Gastroesophageal sphincter (tissue), 4 donors: ENCODE measurements around the gene PCBD1. TPM values are rescaled to one million over a fixed set of nuclear protein-coding genes. Genes with fewer than 3 reads are reported as not detected.
A peak's percentile ranks its signal among the peaks of the same experiment; 100 is the strongest.

Experiments used
- ATAC-seq: fragments of 150-250 bp; one replicate; pipeline ENCODE4 v1.9.1; 2016; ENCODE audit warnings: mild to moderate bottlenecking, moderate library complexity
- H3K27ac ChIP-seq, 4 donors: fragments of 200-600 bp; sonication (generic) in 3 of 4; 1 replicate in 3 of 4; 2 replicates in 1 of 4; pipeline ENCODE4 v1.5.1; 2016 to 2019
- H3K27me3 ChIP-seq: fragments of 200-600 bp; sonication (generic); one replicate; pipeline ENCODE4 v1.5.1; 2019
- H3K36me3 ChIP-seq, 2 donors: fragments of 200-600 bp; sonication (generic); one replicate each; pipeline ENCODE4 v1.5.1; 2019; ENCODE audit warnings: control low read depth in 1 of 2
- H3K4me1 ChIP-seq, 3 donors: fragments of 200-600 bp; sonication (generic); 1 replicate in 2 of 3; 2 replicates in 1 of 3; pipeline ENCODE4 v1.5.1; 2016 to 2019; ENCODE audit warnings: control low read depth in 2 of 3
- H3K4me3 ChIP-seq, 2 donors: fragments of 200-600 bp; sonication (generic); one replicate each; pipeline ENCODE4 v1.5.1; 2019; ENCODE audit warnings: mild to moderate bottlenecking in 1 of 2, moderate library complexity in 1 of 2
- H3K9me3 ChIP-seq, 3 donors: fragments of 200-600 bp; sonication (generic); one replicate each; pipeline ENCODE4 v1.5.1; 2017 to 2019; ENCODE audit warnings: control low read depth in 2 of 3
- CTCF ChIP-seq, 4 experiments: fragments of 200-600 bp in 2 of 4; fragments of 450-650 bp in 2 of 4; sonication (generic) in 1 of 4; IDR thresholded peaks; one replicate each; pipeline ENCODE4 v1.5.1; 2017 to 2019; ENCODE audit warnings: antibody characterized with exemption in 4 of 4, mild to moderate bottlenecking in 2 of 4, moderate library complexity in 2 of 4
- EP300 ChIP-seq: sonication (generic); formaldehyde crosslinking; IDR thresholded peaks from one replicate; pipeline ENCODE4 v1.6.1; 2017; ENCODE audit warnings: antibody characterized with exemption, mild to moderate bottlenecking
- POLR2A ChIP-seq, 2 donors: fragments of 450-650 bp; IDR thresholded peaks; one replicate each; pipeline ENCODE4 v1.6.1; 2017; ENCODE audit warnings: antibody characterized with exemption in 2 of 2, mild to moderate bottlenecking in 2 of 2, moderate library complexity in 1 of 2
- POLR2AphosphoS5 ChIP-seq: sonication (generic); formaldehyde crosslinking; IDR thresholded peaks from one replicate; pipeline ENCODE4 v1.6.1; 2017; ENCODE audit warnings: antibody characterized with exemption
- WGBS, 2 donors: methylation state at CpG; one replicate each; pipeline ENCODE4 v1.1.5; 2018; ENCODE audit warnings: low coverage in 1 of 2; 5-methylcytosine and 5-hydroxymethylcytosine counted together
- total RNA-seq, 4 donors: library from RNA; depleted of rRNA; stranded (reverse); fragments of >200 nt; gene quantifications; one replicate each; pipeline ENCODE4 v1.1.0, GENCODE V29; 2016

PCBD1 gene
- total RNA-seq, 4 donors from 2014 or later = 63.4 to 102 (median 74.0) TPM

GRCh38 chr10:70851597-70852475 is 36.5 kb downstream of the PCBD1 start:
- Histone ChIP-seq H3K27ac (no peak overlapping the region), H3K4me1 (peaks cover 0 to 20% (median 0%) of the 10 kb centered on the region in 3 donors), H3K4me3 (no peak overlapping the region), H3K27me3 (no peaks in the 10 kb centered on the region), H3K36me3 (peaks cover 0 to 67% of the 10 kb centered on the region in 2 donors), H3K9me3 (no peaks in the 10 kb centered on the region)
- ATAC-seq = no peak
- WGBS, 2 donors = 81 to 89% methylated on average over 5 of the region's 5 CpGs
- no peak for TF ChIP-seq POLR2AphosphoS5
- no peak for TF ChIP-seq CTCF (IDR thresholded peaks at IDR 0.05)
- TF ChIP-seq POLR2A (IDR thresholded peaks at IDR 0.05) = no peak
- TF ChIP-seq EP300 = no peak

DNA sequence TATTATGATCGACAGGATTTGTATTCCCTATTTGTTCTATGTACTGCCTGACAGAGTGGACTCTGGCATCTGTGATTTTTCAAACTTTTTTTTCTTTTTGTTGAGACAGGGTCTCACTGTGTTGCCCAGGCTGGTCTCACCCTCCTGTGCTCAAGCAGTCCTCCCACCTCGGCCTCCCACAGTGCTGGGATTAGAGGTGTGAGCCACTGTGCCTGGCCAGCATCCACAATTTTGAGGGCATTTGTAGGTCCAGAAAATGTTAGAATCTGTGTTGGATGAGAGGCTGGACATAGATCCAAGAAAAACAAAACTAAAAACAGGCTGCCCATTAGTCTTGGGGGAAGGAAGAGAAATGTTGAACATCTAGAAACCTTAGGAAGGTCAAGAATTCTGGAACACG is 38.3 kb downstream of the PCBD1 start:
- TF ChIP-seq POLR2AphosphoS5 = no peak
- TF ChIP-seq POLR2A (IDR thresholded peaks at IDR 0.05) = no peak
- TF ChIP-seq EP300 = no peak
- TF ChIP-seq CTCF (IDR thresholded peaks at IDR 0.05) = no peak
- no peak overlapping the region for H3K27ac ChIP-seq
- 63 to 75% methylated on average over 2 of the region's 3 CpGs for WGBS, 2 donors
- peaks cover 0 to 61% of the 10 kb centered on the region in 2 donors for H3K36me3 ChIP-seq
- H3K27me3 ChIP-seq = no peaks in the 10 kb centered on the region
- H3K4me1 ChIP-seq = peaks cover 0 to 20% (median 0%) of the 10 kb centered on the region in 3 donors
- H3K9me3 ChIP-seq = no peaks in the 10 kb centered on the region
- no peak for ATAC-seq
- no peak overlapping the region for H3K4me3 ChIP-seq

- H3K36me3 ChIP-seq = peaks cover 0 to 61% of the 10 kb centered on the region in 2 donors
- no peaks in the 10 kb centered on the region for H3K9me3 ChIP-seq
- 42 to 58% methylated on average over 2 of the region's 2 CpGs for WGBS, 2 donors
- H3K27ac ChIP-seq = no peak overlapping the region
- no peaks in the 10 kb centered on the region for H3K27me3 ChIP-seq
- peaks cover 0 to 20% (median 0%) of the 10 kb centered on the region in 3 donors for H3K4me1 ChIP-seq
- no peak for ATAC-seq
- TF ChIP-seq CTCF (IDR thresholded peaks at IDR 0.05) = no peak
- no peak for TF ChIP-seq POLR2AphosphoS5
- TF ChIP-seq POLR2A (IDR thresholded peaks at IDR 0.05) = no peak
- no peak for TF ChIP-seq EP300
- no peak overlapping the region for H3K4me3 ChIP-seq
These were observed 38.8 kb downstream of the PCBD1 start for GRCh38 chr10:70849582-70850016.

DNA sequence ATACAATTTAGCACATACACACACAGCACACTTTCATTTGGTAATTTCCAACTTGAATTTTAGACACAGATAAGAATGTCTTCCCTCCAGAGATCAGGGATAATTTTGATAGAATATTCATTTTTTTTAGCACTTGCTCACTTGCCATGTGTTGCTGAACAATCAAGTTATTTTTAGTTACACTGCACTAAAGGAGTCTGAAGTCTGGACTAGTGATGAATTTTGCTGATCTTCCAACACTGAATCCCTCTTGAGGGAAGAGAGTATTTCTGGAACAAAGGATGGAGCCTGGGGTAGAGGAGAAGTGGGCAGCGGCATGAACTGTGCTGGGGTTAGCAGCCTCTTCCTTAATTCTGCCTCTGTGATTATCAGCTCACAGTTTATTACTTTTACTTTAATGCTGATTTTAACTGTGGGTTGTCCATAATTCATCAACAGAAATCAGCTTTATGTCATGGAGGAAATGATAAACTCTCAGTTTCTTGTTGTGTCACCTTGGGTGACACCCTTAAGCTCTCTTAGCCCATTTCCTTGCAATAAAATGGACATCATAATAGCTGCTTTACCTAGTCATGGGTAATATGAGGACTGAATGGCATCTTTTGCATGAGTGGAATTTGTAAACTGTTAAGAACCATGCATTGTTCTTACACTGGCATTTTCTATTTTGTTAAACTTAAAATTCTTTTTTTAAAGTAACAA is 40.6 kb downstream of the PCBD1 start:
- peak overlapping the region in 1 of 4 donors; percentile 35 for H3K27ac ChIP-seq
- peaks cover 0 to 46% of the 10 kb centered on the region in 2 donors for H3K36me3 ChIP-seq
- no peaks in the 10 kb centered on the region for H3K9me3 ChIP-seq
- no peaks in the 10 kb centered on the region for H3K27me3 ChIP-seq
- H3K4me3 ChIP-seq = no peak overlapping the region
- TF ChIP-seq EP300 (no peak), POLR2AphosphoS5 (no peak), CTCF (IDR thresholded peaks at IDR 0.05) (no peak), POLR2A (IDR thresholded peaks at IDR 0.05) (no peak)
- 42 to 50% methylated on average over 1 of the region's 1 CpG for WGBS, 2 donors
- peaks cover 0 to 27% (median 0%) of the 10 kb centered on the region in 3 donors for H3K4me1 ChIP-seq
- ATAC-seq = no peak
